H9 (cell line): ENCODE results near the gene ARHGAP15. TPM values are rescaled to one million over a fixed set of nuclear protein-coding genes. Genes with fewer than 3 reads are reported as not detected.

ENCODE experiments used
- DNase-seq: peaks from one replicate; pipeline ENCODE4 v3.0.0-alpha.2; 2017
- H2AFZ ChIP-seq: one replicate; pipeline ENCODE4 v1.6.1; 2013; ENCODE audit warnings: mild to moderate bottlenecking, low read length, control low read depth, moderate library complexity
- H2AK5ac ChIP-seq: 2 replicates; pipeline ENCODE4 v1.6.1; 2013; ENCODE audit warnings: low read length, control low read depth, mixed read lengths; ENCODE audit not compliant: insufficient read length
- H2BK120ac ChIP-seq: one replicate; pipeline ENCODE4 v1.6.1; 2013; ENCODE audit warnings: low read depth, mild to moderate bottlenecking, low read length, control low read depth, inconsistent platforms; ENCODE audit not compliant: poor library complexity, severe bottlenecking
- H2BK12ac ChIP-seq: 2 replicates; pipeline ENCODE4 v1.6.1; 2013; ENCODE audit warnings: low read length, control low read depth, mixed read lengths, low read depth; ENCODE audit not compliant: insufficient read length
- H2BK15ac ChIP-seq: 2 replicates; pipeline ENCODE4 v1.6.1; 2013; ENCODE audit warnings: low read depth, low read length, control low read depth
- H2BK20ac ChIP-seq: one replicate; pipeline ENCODE4 v1.6.1; 2013; ENCODE audit warnings: low read depth, mild to moderate bottlenecking, low read length, control low read depth, inconsistent platforms; ENCODE audit not compliant: poor library complexity, severe bottlenecking
- H2BK5ac ChIP-seq: 2 replicates; pipeline ENCODE4 v1.6.1; 2013; ENCODE audit warnings: low read length, control low read depth, mixed read lengths; ENCODE audit not compliant: insufficient read length
- H3K14ac ChIP-seq: 2 replicates; pipeline ENCODE4 v1.6.1; 2013; ENCODE audit warnings: low read length, control low read depth; ENCODE audit not compliant: insufficient read depth
- H3K18ac ChIP-seq: 2 replicates; pipeline ENCODE4 v1.6.1; 2013; ENCODE audit warnings: low read depth, mild to moderate bottlenecking, mixed read lengths, low read length, control low read depth; ENCODE audit not compliant: insufficient read length
- H3K23ac ChIP-seq: 2 replicates; pipeline ENCODE4 v1.6.1; 2013; ENCODE audit warnings: low read length, control low read depth, mixed read lengths, low read depth; ENCODE audit not compliant: insufficient read length
- H3K23me2 ChIP-seq: 2 replicates; pipeline ENCODE4 v1.6.1; 2013; ENCODE audit warnings: low read depth, mild to moderate bottlenecking, mixed read lengths, low read length, control low read depth; ENCODE audit not compliant: insufficient read length, poor library complexity, severe bottlenecking
- H3K27ac ChIP-seq: 2 replicates; pipeline ENCODE4 v1.5.1; 2013; ENCODE audit warnings: low read length, control low read depth, mixed read lengths, low read depth; ENCODE audit not compliant: insufficient read length
- H3K27me3 ChIP-seq: 2 replicates; pipeline ENCODE4 v1.6.1; 2013; ENCODE audit warnings: low read length, control low read depth, inconsistent platforms; ENCODE audit not compliant: insufficient read depth
- H3K4ac ChIP-seq: 2 replicates; pipeline ENCODE4 v1.6.1; 2013; ENCODE audit warnings: low read depth, mild to moderate bottlenecking, control low read depth, inconsistent platforms, low read length, moderate library complexity
- H3K4me1 ChIP-seq: 2 replicates; pipeline ENCODE4 v1.6.1; 2013; ENCODE audit warnings: low read length, control low read depth, inconsistent platforms; ENCODE audit not compliant: insufficient read depth
- H3K4me2 ChIP-seq: 2 replicates; pipeline ENCODE4 v1.6.1; 2013; ENCODE audit warnings: low read length, control low read depth, mixed read lengths; ENCODE audit not compliant: insufficient read length, insufficient read depth
- H3K56ac ChIP-seq: 2 replicates; pipeline ENCODE4 v1.6.1; 2013; ENCODE audit warnings: low read depth, mild to moderate bottlenecking, mixed read lengths, low read length, control low read depth; ENCODE audit not compliant: insufficient read length
- H3K79me1 ChIP-seq: 2 replicates; pipeline ENCODE4 v1.6.1; 2013; ENCODE audit warnings: low read depth, mild to moderate bottlenecking, moderate library complexity, low read length, control low read depth, inconsistent platforms; ENCODE audit not compliant: insufficient read depth, poor library complexity, severe bottlenecking
- H3K79me2 ChIP-seq: 2 replicates; pipeline ENCODE4 v1.6.1; 2013; ENCODE audit warnings: low read length, control low read depth, inconsistent platforms; ENCODE audit not compliant: insufficient read depth
- H3K9ac ChIP-seq: 2 replicates; pipeline ENCODE4 v1.6.1; 2013; ENCODE audit warnings: low read length, control low read depth, mixed read lengths; ENCODE audit not compliant: insufficient read length; ENCODE audit errors: extremely low read depth
- H3K9me3 ChIP-seq: one replicate; pipeline ENCODE4 v1.6.1; 2013; ENCODE audit warnings: low read depth, low read length, inconsistent platforms; ENCODE audit not compliant: control insufficient read depth
- H3T11ph ChIP-seq: one replicate; pipeline ENCODE4 v1.6.1; 2013; ENCODE audit warnings: mild to moderate bottlenecking, low read length, control low read depth, inconsistent platforms
- H4K20me1 ChIP-seq: one replicate; pipeline ENCODE4 v1.6.1; 2013; ENCODE audit not compliant: control insufficient read depth, insufficient read length, insufficient read depth
- H4K5ac ChIP-seq: 2 replicates; pipeline ENCODE4 v1.6.1; 2013; ENCODE audit warnings: low read depth, mild to moderate bottlenecking, mixed read lengths, low read length, control low read depth; ENCODE audit not compliant: insufficient read length
- H4K8ac ChIP-seq: replicated peaks from 2 replicates; pipeline ENCODE4 v1.6.1; 2013; ENCODE audit warnings: low read length, control low read depth, mixed read lengths, low read depth; ENCODE audit not compliant: insufficient read length
- H4K91ac ChIP-seq: 2 replicates; pipeline ENCODE4 v1.6.1; 2013; ENCODE audit warnings: low read depth, mild to moderate bottlenecking, moderate library complexity, mixed read lengths, low read length, control low read depth; ENCODE audit not compliant: insufficient read length
- H3K27ac Mint-ChIP-seq, 3 experiments: 2 replicates in 2 of 3; 3 replicates in 1 of 3; pipeline ENCODE4 v1.8.0; 2020 to 2021; ENCODE audit warnings: mixed read lengths in 3 of 3, mild to moderate bottlenecking in 1 of 3, moderate library complexity in 1 of 3
- H3K27me3 Mint-ChIP-seq: 2 replicates; pipeline ENCODE4 v1.8.0; 2021; ENCODE audit warnings: low read depth, mild to moderate bottlenecking, moderate library complexity, mixed read lengths
- H3K36me3 Mint-ChIP-seq, 3 experiments: 2 replicates in 2 of 3; 3 replicates in 1 of 3; pipeline ENCODE4 v1.8.0; 2020 to 2021; ENCODE audit warnings: low read depth in 3 of 3, mixed read lengths in 3 of 3; ENCODE audit not compliant: insufficient read depth in 1 of 3
- H3K4me1 Mint-ChIP-seq, 2 experiments: 2 replicates each; pipeline ENCODE4 v1.8.0; 2020; ENCODE audit warnings: mixed read lengths in 2 of 2
- H3K4me3 Mint-ChIP-seq, 2 experiments: 2 replicates in 1 of 2; 3 replicates in 1 of 2; pipeline ENCODE4 v1.8.0; 2020 to 2021; ENCODE audit warnings: mild to moderate bottlenecking in 2 of 2, mixed read lengths in 2 of 2, moderate library complexity in 1 of 2
- H3K9me3 Mint-ChIP-seq, 2 experiments: 2 replicates in 1 of 2; 3 replicates in 1 of 2; pipeline ENCODE4 v1.8.0; 2020; ENCODE audit warnings: mild to moderate bottlenecking in 2 of 2, mixed read lengths in 2 of 2, moderate library complexity in 1 of 2
- WGBS: extraction: QIAGEN DNeasy Blood & Tissue Kit; methylation state at CpG from one replicate; pipeline ENCODE4 v1.1.7; 2013; ENCODE audit warnings: missing lambda C conversion rate, low lambda C conversion rate, mixed read lengths; ENCODE audit not compliant: insufficient read length; ENCODE audit errors: extremely low coverage; 5-methylcytosine and 5-hydroxymethylcytosine counted together
- total RNA-seq: library from RNA; stranded (reverse); gene quantifications from 2 replicates; pipeline ENCODE4 v1.2.1, GENCODE V29; 2021
- TF ChIP-seq, protein P1 (sequence below): fragments of 200-600 bp; sonication (generic); conservative IDR thresholded peaks from 3 replicates; pipeline ENCODE4 v1.8.0; 2021; ENCODE audit warnings: antibody characterized with exemption, mild to moderate bottlenecking

Gene ARHGAP15
- total RNA-seq, 1 experiment from 2014 or later, result not detected

DNA sequence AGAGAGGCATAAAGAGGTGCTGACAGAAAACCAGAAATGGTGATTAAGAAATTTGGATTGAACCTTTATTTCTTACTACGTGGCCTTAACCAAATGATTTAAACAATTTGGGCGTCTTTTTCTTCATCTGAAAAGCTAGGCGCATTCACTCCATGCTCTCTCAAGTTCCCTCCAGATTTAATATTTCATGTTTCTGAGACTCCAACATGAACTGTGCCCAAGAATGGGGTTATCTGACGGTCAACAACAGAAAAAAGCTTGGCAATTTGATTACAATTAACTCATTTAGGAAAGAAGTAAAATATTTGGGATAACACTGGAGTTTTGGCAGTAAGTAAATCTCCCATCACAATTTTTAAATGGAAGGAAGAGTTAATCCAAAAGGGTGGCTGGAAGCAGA lies 345.4 kb downstream of the ARHGAP15 start:
- Histone ChIP-seq H3K23me2 (no peaks in the 10 kb centered on the region), H2BK5ac (no peak overlapping the region), H3K4ac (no peak overlapping the region), H3K4me1 (no peaks in the 10 kb centered on the region), H3K56ac (no peak overlapping the region), H3K9me3 (no peaks in the 10 kb centered on the region), H2AK5ac (no peak overlapping the region), H2AFZ (no peak overlapping the region), H3K79me2 (no peaks in the 10 kb centered on the region), H4K8ac (no peak overlapping the region), H4K91ac (no peak overlapping the region), H3T11ph (no peak overlapping the region), H3K4me2 (no peak overlapping the region), H3K27ac (no peak overlapping the region), H2BK20ac (no peak overlapping the region), H3K14ac (no peak overlapping the region), H2BK120ac (no peak overlapping the region), H4K20me1 (no peaks in the 10 kb centered on the region), H4K5ac (no peak overlapping the region), H2BK12ac (no peak overlapping the region), H3K79me1 (no peaks in the 10 kb centered on the region), H3K23ac (no peak overlapping the region), H3K27me3 (no peaks in the 10 kb centered on the region), H2BK15ac (no peak overlapping the region), H3K18ac (no peak overlapping the region), H3K9ac (no peak overlapping the region)
- TF ChIP-seq, protein P1, sequence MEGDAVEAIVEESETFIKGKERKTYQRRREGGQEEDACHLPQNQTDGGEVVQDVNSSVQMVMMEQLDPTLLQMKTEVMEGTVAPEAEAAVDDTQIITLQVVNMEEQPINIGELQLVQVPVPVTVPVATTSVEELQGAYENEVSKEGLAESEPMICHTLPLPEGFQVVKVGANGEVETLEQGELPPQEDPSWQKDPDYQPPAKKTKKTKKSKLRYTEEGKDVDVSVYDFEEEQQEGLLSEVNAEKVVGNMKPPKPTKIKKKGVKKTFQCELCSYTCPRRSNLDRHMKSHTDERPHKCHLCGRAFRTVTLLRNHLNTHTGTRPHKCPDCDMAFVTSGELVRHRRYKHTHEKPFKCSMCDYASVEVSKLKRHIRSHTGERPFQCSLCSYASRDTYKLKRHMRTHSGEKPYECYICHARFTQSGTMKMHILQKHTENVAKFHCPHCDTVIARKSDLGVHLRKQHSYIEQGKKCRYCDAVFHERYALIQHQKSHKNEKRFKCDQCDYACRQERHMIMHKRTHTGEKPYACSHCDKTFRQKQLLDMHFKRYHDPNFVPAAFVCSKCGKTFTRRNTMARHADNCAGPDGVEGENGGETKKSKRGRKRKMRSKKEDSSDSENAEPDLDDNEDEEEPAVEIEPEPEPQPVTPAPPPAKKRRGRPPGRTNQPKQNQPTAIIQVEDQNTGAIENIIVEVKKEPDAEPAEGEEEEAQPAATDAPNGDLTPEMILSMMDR, result no peak
- Mint-ChIP-seq H3K27ac (no peak overlapping the region), H3K4me3 (no peak overlapping the region), H3K36me3 (peaks cover 0 to 5% (median 0%) of the 10 kb centered on the region in 3 experiments; a peak in 1 of 7 replicates), H3K9me3 (no peaks in the 10 kb centered on the region; a peak in 1 of 5 replicates), H3K4me1 (peaks cover 10 to 11% of the 10 kb centered on the region in 2 experiments; a peak in 3 of 4 replicates), H3K27me3 (peaks cover 2% of the 10 kb centered on the region)
- no peak for DNase-seq
- WGBS, result no CpG with 5 or more reads among the region's 4 CpGs
